Measurements from ENCODE around the gene PMM2.

DNA sequence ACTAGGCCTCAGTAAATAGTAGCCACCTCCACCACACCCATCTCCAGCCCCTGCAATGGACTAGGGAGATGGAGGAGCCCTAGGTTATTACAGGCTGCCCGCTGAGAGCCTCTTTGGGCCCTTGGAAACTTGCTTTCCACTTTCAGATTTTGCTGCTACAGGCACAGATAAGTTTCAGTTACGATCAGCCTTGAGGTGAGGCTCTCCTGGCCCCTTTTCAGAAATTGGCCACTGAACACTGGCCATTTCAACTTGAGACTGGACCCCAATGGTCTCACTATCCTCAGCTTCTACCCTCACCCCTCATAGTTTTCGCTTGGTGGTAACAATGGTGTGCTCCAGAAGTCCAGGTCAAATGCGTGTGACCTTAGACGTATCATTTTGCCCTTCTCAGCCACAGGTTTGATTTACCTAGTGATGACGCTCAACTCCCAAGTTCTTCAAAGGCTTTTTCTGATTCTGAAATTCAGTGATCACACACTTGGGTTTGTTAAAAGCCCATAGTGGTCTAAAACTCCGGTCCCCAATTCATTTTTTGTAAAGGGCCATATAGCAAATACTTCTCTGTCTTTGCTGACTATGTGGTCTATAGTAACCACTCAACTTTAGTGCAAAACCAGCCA lies 1.0 kb downstream of the PMM2 start:
- TF ChIP-seq EZH2 (IDR thresholded peaks at IDR 0.05; ENCODE audit: borderline replicate concordance, low read depth, low read length, severe bottlenecking) (no peak), CTCF (IDR thresholded peaks at IDR 0.05; ENCODE audit: borderline replicate concordance, extremely low read depth, low read length, poor library complexity, severe bottlenecking) (no peak)
